Fibroblast of the aortic adventitia (primary cell): Measurements from ENCODE around the gene CDH23. TPM values are rescaled to one million over a fixed set of nuclear protein-coding genes. Genes with fewer than 3 reads are reported as not detected.
"Not testable (repeated sequence)": the region's sequence is repeated elsewhere in the genome, so short reads cannot be mapped to it uniquely, and the experiment has no call there.

Source experiments
- DNase-seq: peaks from one replicate; pipeline ENCODE4 v3.0.0-alpha.2; 2010; ENCODE audit warnings: low read depth
- H3K4me3 ChIP-seq: 2 replicates; pipeline ENCODE4 v1.5.1; 2011; ENCODE audit warnings: low read depth, mild to moderate bottlenecking, control low read depth, low read length, moderate library complexity
- CTCF ChIP-seq: IDR thresholded peaks from 2 replicates; pipeline ENCODE4 v1.5.1; 2011; ENCODE audit warnings: mild to moderate bottlenecking, low read length, control low read depth, inconsistent platforms; ENCODE audit not compliant: insufficient read depth
- total RNA-seq: library from RNA; depleted of rRNA; stranded (reverse); fragments of >200 nt; gene quantifications from 2 replicates; pipeline ENCODE4 v1.2.3, GENCODE V29; 2012; ENCODE audit warnings: low replicate concordance

The CDH23 gene
- total RNA-seq, 1 donor: 0.27 TPM

GRCh38 chr10:71595649-71596048 lies 198.9 kb downstream of the CDH23 start:
- no peak for TF ChIP-seq CTCF
- DNase-seq: no peak
- no peak overlapping the region for H3K4me3 ChIP-seq

- no peak for TF ChIP-seq CTCF
These were observed 199.4 kb downstream of the CDH23 start for GRCh38 chr10:71596127-71596526.

GRCh38 chr10:71596759-71597158 lies 200.0 kb downstream of the CDH23 start:
- no peak overlapping the region for H3K4me3 ChIP-seq
- DNase-seq: no peak
- TF ChIP-seq CTCF: no peak

More at GRCh38 chr10:71596127-71596526, 199.4 kb downstream of the CDH23 start:
- no peak overlapping the region for H3K4me3 ChIP-seq
- no peak for DNase-seq

- TF ChIP-seq CTCF: no peak
- peak; percentile 32 for DNase-seq
- H3K4me3 ChIP-seq: no peak overlapping the region
These were observed 201.2 kb downstream of the CDH23 start for GRCh38 chr10:71597821-71598498.

- TF ChIP-seq CTCF: no peak
- peak; percentile 60 for DNase-seq
- no peak overlapping the region for H3K4me3 ChIP-seq
These were observed 201.9 kb downstream of the CDH23 start for GRCh38 chr10:71598621-71599055.

- TF ChIP-seq CTCF: no peak
- DNase-seq: no peak
- no peak overlapping the region for H3K4me3 ChIP-seq
These were observed 202.8 kb downstream of the CDH23 start for GRCh38 chr10:71599518-71599917.

- DNase-seq, H3K4me3 ChIP-seq: not testable (repeated sequence)
These were observed 203.5 kb downstream of the CDH23 start for GRCh38 chr10:71600242-71600641.
